ENCODE results near the gene PCTP.

The PCTP gene

DNA sequence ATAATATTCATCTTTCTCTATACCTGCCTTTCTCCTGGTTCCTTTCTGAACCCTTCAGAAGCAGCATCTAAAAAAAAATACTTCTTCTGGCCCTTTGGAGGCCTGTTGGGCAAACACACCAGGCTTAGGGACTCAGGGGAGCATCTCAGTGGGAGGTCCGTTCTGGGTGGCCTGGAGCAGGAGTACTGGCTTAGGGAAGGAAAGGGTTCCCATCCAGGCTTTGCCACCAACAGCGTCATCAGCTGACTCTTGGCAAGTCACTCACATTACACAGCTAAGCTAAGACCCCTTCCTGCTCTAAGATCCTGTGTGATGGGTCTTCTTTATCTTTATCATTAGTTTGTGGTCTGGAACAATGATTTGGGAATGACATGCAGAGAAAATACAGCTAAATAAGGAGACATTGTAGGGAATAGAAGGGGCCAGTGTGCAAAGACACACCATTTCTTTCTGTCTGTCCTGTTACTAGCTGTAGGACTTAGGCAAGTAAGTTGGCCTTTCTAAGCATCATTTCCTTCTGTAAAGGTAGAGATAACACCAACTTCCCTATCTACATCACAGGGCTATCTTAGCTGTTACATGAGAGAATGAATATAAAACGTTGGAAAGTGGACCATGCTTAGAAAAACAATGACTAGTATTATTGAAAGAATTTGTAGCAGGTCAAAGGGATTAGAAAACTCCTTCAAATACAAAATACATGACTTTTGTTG, 9.9 kb downstream of the PCTP start:
- no peak for DNase-seq

DNA sequence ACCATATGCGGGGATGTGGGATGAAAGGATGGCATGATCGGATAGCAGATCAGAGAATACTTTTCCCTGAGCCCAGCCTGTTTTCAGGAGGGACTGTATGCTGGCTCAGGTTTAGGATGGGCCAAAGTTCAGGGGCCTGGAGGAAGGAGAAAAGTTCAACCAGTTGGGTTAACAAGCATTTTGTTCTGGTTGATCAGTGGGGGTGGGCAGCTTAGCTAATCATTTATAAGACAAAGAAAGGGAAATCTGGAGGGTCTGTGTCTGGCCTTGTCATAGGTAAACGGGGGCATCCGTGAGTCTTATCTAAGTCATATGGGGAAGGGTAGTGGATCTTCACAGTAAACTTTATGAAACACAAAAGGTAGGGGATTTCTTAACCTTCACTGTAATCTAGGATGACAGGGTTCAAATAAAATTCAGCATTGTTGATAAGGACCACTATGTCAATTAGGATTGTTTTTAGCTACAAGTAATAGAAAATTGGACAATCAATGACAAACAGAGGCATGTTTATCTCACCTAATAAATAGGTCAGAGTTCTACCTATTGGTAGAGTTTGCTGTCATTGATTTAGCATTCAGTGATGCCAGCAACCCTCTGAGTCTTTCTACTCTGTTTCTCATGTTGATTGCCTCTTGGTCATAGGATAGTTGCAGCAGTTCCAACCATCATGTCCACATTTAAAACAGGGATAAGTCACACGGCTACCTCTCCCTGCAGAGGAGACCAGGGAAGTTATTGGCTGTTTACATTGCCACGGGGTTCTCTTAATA, 11.4 kb downstream of the PCTP start:
- no peak for DNase-seq

DNA sequence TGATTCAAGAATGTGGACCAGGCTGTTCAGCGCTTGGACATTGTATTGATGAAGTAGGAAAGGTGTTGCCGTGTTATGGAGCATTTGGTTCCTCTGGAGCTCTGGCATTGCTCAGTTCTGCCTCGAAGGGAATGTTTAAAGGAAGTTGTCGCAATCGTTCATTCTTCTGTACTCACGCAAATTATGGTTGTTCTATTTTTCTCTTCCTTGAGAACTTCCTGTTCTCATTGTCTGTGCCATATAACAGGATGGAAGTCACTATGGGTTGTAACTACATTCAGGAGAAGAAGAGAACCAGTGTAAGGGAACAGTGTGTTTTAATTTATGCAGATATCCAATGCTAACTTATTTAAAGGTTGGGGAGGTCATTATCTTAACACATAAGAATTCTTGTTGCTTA, 13.0 kb downstream of the PCTP start:
- DNase-seq: no peak

DNA sequence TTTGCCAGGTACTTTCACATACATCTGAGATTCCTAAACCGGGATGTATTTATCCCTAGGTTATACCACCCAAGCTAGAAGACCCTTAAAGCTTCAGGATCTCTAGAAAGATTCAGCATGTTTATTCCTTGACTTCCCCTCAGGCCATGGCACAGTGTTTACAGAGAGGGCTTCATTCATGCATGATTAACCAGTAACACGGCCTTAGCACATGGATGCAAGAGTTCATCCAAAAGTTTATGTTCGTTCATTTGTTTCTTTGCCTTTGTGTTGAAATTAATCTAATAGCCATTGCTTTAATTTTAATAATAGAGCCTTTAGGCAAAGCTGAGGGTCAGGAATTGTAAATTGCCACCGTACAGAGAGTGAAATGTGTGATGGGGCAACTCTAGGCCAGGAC, 13.8 kb downstream of the PCTP start:
- no peak for DNase-seq

DNA sequence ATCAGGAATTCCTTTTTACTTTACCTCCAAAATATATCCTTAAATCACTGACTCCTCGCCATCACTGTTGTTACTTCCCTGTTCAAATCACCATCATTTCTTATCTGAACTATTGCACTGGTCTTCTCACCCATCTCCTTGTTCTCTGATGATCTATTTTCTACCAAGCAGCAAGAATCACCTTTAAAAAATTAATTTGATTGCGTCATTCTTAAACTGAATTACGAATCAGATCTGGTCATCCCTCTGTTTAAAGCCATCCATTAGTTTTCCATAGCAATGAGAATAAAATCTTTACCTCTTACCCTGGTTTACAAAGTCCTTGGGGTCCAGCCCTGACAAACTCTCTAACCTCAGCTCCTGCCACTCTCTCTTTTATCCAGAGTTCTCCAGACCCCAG, 14.6 kb downstream of the PCTP start:
- no peak for DNase-seq

DNA sequence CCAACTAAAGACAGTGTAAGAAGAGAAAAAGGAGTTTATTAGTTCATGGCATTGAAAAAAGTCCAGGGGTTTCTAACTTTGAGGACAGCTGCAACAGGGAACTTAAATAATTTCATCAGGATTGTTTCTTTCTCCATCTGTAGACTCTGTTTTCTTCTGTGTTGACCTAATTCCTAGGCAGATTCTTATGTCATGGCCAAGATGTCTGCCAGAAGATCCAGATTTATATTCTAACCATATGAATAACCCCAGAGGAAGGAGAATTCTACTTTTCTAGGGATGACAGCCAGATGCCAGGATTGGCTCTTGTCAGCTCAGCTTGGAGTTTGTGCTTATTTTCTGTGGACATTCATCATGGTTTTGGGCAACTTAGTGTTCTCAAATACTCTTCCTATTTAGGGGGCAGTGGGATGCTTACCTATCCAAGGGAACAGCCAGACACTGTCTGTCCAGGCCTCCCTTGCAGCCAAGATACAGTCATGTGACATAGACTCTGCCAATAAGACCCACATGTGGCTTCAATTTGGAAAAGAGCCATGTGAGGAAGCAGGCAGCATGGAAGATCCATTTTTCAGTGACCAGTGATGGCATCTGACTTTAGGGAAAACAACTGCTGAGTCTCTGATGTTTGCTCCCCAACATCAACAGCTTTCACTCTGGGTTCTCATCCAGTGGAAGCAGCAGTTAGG, 18.2 kb downstream of the PCTP start:
- DNase-seq: no peak

DNA sequence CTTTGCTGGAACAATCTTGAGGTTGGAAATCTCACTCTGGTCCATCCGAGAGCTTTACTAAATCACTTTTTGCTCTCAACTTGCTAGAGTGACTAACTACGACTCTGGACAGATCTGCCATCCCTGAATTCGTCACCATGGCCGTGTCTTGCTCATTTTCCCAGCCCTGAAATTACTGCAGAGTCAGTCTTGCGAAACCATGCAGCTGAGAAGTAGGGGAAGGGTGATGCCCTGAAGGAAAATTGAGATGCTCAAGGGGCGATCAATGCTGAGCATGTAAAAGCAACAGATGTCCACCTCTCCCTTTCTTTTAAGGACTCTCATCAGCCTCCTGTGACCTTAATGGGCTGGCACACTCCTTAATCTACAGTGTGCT, 18.8 kb downstream of the PCTP start:
- DNase-seq: no peak

DNA sequence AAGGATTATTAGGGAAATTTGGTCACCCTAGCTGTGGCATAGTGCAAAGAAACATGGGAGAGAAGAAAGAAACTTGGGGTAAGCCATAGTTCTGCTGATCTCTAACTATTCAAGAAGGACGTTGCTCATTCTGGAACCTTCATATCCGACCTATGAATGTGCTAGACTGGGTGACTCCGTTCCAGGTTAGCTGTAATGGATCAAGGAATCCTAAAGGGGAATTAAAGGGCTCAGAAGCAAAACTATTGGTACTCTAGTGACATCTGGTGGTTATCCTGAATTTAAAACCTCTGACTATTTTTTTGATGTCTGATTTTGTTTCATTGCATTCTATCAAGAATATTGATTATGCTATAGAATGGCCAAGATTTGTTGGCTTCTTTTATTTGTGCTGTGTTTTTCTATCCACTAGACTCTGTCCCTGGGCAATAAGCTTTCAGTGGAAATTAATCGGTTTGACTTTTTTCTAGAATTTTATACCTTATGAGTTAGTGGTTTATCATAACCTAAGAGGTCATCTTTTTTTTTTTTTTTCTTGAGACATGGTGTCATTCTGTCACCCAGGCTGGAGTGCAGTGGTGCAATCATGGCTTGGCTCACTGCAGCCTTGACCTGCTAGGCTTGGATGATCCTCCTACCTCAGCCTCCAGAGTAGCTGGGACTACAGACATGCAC, 19.5 kb downstream of the PCTP start:
- DNase-seq: no peak

DNA sequence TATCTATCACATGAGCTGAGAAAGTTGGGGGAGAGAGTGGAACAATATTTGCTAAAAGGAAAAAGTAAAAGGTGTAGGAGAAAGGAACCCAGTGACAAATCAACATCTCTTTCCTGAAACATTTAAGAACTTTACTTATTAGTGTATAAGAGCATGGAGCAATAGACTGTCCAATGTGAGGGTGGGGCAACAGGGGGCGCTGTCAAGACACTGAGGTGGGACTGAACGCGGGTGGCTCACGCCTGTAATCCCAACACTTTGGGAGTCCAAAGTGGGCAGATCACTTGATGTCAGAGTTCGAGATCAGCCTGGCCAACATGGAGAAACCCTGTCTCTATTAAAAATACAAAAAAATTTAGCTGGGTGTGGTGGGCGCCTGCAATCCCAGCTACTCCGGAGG, 21.2 kb downstream of the PCTP start:
- DNase-seq: no peak

DNA sequence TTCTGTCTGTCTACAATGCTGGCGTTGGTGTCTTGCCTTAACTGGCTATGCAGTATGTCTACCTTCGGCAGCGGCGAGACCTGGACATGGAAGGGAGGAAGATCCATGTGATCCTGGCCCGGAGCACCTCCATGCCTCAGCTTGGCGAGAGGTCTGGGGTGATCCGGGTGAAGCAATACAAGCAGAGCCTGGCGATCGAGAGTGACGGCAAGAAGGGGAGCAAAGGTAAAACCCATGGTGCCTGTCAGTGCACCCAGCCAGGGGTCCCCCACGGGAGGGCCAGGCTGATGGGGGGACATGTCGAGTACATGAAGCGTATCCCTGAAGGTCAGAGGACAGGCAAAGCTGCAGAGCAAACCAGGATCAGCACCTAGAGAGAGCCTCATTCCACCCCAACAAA, 22.8 kb downstream of the PCTP start:
- DNase-seq: no peak

DNA sequence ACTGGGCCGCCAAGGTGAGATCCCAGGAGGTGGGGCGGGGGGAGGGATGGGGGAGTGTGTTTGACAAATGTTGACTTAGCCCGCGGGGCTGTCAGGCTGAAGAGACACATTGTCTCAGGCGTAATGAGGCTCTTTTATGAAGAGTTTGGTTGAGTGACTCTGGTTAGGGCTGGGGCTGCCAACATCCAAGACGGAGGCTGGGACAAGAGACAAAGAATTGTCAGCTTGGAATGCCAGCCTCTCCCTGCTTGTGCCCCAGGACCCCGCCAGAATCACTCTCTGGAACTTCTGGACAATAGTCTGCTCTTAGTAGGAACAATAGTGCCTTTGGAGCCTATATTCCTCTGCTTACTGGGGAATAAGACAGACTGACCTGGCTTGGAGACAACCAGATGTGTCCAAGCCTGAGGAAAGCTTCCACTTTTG, 24.0 kb downstream of the PCTP start:
- DNase-seq: no peak

DNA sequence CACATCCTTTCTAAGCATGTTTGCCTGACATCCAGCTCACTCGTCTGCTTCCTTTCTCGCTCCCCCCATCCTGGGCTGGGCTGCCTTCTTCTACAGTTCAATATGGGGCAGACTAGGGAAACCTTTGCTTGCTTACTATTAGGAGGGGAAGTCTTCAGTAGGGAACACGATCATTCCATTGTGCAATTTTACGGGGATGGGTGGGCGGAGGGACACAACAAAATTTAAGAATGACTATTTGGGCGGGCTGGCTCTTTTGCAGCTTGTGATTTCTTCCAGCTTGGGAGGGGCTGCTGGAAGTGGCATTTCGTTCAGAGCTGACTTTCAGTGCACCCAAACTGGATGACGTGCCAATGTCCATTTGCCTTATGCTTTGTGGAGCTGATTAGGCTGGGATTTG, 25.4 kb downstream of the PCTP start:
- DNase-seq: no peak

DNA sequence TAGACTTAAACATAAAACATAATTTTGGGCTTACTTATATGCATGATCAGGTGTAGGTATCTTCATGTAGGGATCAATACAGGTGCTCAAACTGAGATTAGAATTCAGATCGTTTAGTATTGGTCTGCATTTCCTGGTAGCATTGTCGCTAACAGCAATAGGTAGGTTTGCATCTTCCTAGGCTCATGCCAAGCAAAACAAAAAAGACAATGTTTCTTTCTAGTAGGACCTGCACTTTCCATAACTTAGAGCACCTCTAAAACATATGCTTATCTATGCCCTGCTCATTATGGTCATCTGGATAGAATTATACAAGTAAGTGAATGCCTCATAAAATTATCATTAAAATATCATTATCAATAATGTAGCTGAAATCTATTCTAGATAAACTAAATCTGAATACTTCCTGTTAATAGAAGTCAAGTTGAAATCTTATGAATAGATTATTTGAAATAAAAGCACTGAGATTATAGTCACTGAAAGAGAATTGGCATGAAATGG, 26.7 kb downstream of the PCTP start:
- no peak for DNase-seq

DNA sequence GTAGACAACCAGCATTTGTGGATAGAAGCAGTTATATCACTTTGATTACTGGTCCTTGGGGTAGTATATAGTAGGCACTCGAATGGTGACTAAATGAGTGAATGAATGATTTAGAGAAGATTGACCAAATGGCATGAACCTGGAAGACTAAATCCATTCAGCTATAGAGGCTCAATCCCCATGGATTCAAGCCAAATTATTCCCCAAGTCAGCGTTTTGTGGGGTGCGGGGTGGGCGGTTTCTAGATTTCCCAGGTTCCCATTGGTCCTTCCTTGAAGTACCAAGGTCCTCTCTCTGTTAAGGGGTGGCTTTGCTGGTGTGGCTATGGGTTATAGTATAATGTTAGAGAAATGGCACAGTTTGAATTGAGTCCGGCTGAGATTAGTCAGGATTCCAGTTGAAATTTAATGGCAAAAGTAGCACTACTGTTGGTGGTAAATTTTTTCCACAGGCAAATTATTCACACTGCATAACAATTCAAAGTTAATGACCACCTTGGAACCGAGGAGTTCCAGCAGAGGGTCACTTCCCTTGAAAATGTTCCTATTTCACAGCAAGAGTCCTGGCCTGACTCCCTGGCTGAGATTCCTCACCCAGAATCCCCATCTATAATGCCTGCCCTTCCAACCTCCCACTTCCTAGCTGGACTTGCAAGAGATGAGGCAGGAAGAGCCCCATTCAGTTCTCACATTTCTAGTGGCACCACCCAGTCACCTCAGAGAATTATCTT, 27.7 kb downstream of the PCTP start:
- no peak for DNase-seq

DNA sequence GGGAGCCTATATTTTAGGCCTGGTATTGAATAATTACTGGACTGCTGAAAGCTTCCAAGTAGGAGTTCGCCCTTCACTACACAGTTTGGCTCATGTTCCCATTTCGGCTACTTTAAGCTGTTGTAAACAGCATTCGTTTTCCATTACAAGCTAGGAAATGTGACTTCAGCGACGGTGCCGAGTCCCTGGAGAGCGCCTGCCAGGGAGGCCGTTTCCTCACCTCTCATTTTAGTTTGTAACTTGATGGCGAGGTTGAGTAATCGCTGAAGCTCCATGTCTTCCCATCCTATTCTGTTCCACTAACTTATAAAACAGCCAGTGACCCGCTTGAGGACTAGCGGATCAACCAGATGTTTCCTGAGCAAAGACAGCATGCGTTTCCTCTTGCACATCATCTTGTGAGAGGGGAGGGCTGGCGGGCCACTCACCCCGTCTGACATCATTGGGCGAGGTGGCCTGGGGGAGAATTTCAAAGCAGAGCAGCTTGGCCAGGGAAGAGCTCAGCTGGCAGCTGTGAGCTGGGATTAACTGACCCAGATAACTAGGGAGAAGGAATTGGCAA, 32.9 kb downstream of the PCTP start:
- DNase-seq: no peak

DNA sequence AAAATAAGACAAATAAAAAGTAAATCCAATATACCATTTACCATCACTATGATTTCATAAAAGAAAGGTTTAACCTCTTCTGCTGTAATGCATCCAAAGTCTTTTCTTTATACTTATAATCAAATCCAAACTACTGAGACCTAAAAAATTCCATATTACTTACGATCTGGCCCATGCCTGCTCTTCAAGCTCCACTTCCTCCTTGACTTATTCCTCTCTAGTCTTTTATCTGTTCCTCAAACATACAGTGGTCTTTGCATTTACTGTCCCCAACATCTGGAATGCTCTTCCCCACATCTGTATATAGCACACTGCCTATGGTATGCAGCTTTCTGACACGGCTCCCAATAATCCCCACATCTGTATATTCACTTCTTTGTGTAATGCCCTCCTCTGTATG, 33.8 kb downstream of the PCTP start:
- no peak for DNase-seq

DNA sequence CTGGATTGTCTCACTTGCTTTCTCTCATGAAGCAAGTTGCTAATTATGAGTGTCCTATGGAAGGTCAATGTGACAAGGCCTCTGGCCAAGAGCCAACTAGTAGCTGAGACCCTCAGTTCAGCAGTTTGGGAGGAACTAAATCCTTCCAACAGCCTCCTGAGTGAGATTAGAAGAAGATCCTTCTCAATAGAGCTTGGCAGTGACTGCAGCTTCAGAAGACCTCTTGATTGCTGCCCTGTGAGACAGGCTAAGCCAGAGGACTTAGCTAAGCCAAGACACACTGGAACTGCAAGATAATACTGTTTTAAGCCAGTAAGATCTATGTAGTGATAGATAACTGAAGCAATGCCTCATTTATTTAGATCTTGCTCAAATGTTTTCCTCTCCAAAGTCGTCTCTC, 34.3 kb downstream of the PCTP start:
- DNase-seq: no peak

DNA sequence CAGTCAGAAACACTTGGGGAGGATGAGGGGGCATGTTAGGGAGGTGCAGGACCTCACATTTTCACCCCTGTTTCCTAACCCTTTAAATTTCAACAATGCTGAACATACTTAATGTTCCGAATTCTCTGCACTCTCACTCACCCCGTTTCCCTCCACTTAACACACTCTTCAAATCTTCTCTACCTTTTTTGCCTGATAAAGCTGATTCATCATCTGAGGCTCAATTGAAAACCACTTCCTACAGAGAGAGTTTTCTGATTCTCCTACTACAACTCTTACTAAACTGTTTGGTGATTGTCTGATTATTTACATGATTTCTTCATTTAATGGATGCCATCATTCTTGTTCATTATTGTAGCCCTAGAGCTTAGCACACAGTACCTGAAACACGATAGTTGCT, 42.4 kb downstream of the PCTP start:
- DNase-seq: no peak

DNA sequence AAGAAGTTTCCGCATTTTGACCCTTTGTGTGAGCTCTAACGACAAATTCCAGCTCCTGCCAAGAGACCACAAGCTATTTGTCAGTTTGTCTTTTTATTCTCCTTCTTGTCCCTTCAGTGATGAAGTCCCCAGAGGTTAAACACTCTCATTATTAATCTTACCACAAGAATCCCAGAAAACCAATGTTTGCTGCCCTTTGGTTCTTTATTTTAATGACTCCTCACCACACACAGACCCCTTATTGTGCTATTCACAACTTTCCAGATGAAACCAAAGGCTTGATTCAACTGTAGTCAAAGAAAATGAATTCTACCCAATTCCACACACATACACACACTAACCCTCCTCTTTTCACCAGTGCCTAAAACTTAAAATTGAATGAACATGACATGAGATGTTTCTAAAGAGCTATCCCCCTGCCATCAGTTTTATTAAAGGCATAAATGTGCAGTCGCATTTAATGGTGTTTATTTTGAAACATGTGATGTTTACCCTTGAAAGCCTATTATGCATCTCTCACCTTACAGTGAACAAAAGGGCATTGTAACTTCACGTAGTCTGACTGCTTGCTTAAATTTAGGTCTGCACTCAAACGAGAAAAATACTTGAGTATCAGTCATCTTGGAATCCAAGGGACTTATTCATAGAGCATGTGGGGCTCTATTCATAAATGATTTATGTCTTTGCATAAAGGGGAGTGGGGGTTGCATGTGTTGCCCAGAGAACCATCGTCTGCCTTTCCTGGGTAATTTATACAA, 44.1 kb downstream of the PCTP start:
- DNase-seq: no peak

DNA sequence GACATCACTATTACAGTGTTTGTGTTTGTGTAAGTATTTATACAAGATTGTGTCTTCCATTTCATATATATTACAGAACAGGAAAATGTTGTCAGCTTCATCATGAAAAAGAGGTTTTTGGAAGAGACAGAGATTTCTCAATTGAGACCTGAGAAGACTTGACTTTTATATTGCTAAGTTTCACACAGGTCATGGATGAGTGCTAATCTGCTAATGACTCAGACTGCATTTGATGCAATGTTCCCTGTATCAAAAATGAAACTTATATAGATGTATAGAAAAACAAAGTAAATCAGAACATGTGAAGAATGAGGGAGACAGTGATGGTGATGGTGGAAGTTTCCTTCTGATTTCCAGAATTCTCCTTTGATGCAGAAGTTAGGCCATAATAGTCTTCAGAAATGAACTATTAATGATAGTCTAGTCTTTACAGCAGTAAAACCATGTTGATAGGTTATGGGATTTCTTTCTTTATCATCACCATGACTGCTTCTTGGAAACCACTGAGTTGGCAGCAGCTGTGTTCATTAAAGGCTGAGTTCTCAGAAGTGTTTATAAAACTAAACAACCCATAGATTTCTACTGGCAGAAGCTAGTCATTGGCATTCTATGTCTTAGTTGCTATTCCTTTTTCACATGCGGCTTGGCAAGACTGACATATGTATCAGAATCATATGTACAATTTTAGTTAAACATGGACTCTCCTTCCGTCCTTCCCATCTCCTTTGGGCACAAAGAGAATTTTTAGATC, 56.1 kb downstream of the PCTP start:
- no peak for DNase-seq

DNA sequence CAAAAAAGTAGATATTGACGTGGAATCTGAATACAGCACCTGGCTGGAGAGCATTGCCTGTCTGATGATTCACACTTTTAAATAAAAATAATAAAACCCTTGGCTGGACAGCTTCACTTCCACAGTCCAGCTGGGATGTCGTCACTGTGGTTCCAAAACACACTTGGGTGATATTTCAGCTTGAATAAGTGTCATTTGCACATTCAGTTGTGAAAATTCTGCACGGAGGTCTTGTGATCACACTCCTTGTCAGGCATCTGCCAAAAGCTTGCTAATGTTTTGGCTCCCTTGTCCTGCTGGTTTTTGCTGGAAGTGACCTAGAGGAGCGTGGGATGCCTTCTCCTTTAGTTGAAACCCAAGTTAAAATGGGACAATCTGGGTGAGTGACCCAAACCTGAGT, 60.7 kb downstream of the PCTP start:
- no peak for DNase-seq
